Uterus (tissue), 4 donors: ENCODE data around the gene ASCL1. TPM values are rescaled to one million over a fixed set of nuclear protein-coding genes. Genes with fewer than 3 reads are reported as not detected.

Experiments used
- DNase-seq, 2 donors: peaks; one replicate each; pipeline ENCODE4 v3.0.0-alpha.2; 2019 to 2020
- H3K27ac ChIP-seq, 2 donors: fragments of 200-600 bp; sonication (generic); 1 replicate in 1 of 2; 2 replicates in 1 of 2; pipeline ENCODE4 v1.5.1; 2016 to 2018
- H3K27me3 ChIP-seq, 2 donors: fragments of 200-600 bp; sonication (generic); one replicate each; pipeline ENCODE4 v1.5.1; 2018 to 2019; ENCODE audit warnings: control low read depth in 1 of 2
- H3K36me3 ChIP-seq, 2 donors: fragments of 200-600 bp; sonication (generic); one replicate each; pipeline ENCODE4 v1.5.1; 2019; ENCODE audit warnings: control low read depth in 1 of 2
- H3K4me1 ChIP-seq, 2 donors: fragments of 200-600 bp; sonication (generic); one replicate each; pipeline ENCODE4 v1.5.1; 2018 to 2019; ENCODE audit warnings: control low read depth in 1 of 2
- H3K4me3 ChIP-seq, 2 donors: fragments of 200-600 bp; sonication (generic); 1 replicate in 1 of 2; 2 replicates in 1 of 2; pipeline ENCODE4 v1.5.1; 2018 to 2019; ENCODE audit warnings: mild to moderate bottlenecking in 1 of 2
- H3K9me3 ChIP-seq, 2 donors: fragments of 200-600 bp; sonication (generic); one replicate each; pipeline ENCODE4 v1.5.1; 2019; ENCODE audit warnings: control low read depth in 1 of 2
- CTCF ChIP-seq, 4 experiments: fragments of 200-600 bp in 2 of 4; fragments of 450-650 bp in 2 of 4; sonication (generic) in 2 of 4; IDR thresholded peaks; one replicate each; pipeline ENCODE4 v1.5.1; 2016 to 2019; ENCODE audit warnings: antibody characterized with exemption in 4 of 4, mild to moderate bottlenecking in 2 of 4, moderate library complexity in 1 of 4
- POLR2A ChIP-seq, 2 donors: fragments of 450-650 bp; IDR thresholded peaks; one replicate each; pipeline ENCODE4 v1.6.1; 2016; ENCODE audit warnings: antibody characterized with exemption in 2 of 2, mild to moderate bottlenecking in 1 of 2, moderate library complexity in 1 of 2
- intact Hi-C: fragments of 100-400 bp; cut with DNase I; formaldehyde crosslinking; loops from one replicate; pipeline ENCODE4 v1.15.1; 2023; ENCODE audit warnings: low total_unique reads
- total RNA-seq, 4 donors: library from RNA; depleted of rRNA in 3 of 4; stranded (reverse); fragments of >200 nt in 3 of 4; gene quantifications; one replicate each; pipeline versions ENCODE4 v1.1.0 to v1.2.4, GENCODE V29; 2014 to 2023
- donor health status: DM: yes; HTN: yes; CAD: no.

The ASCL1 gene
- total RNA-seq, 4 donors from 2014 or later = 0.48 TPM; not detected in 3

GRCh38 chr12:102912258-102912657, 45.2 kb upstream of the ASCL1 start:
- intact Hi-C loops = no loop called here

GRCh38 chr12:102913453-102914226, 43.8 kb upstream of the ASCL1 start:
- Histone ChIP-seq H3K27me3 (no peaks in the 10 kb centered on the region), H3K4me1 (no peaks in the 10 kb centered on the region), H3K9me3 (no peaks in the 10 kb centered on the region), H3K27ac (no peak overlapping the region), H3K36me3 (no peaks in the 10 kb centered on the region), H3K4me3 (no peak overlapping the region)
- TF ChIP-seq CTCF (IDR thresholded peaks at IDR 0.05) = no peak
- no peak for TF ChIP-seq POLR2A (IDR thresholded peaks at IDR 0.05)
- DNase-seq = no peak
- intact Hi-C loops = no loop called here

More at GRCh38 chr12:102912258-102912657, 45.2 kb upstream of the ASCL1 start:
- DNase-seq = no peak
- Histone ChIP-seq H3K4me1 (no peaks in the 10 kb centered on the region), H3K27ac (no peak overlapping the region), H3K9me3 (no peaks in the 10 kb centered on the region), H3K4me3 (no peak overlapping the region), H3K36me3 (no peaks in the 10 kb centered on the region), H3K27me3 (no peaks in the 10 kb centered on the region)
- no peak for TF ChIP-seq POLR2A (IDR thresholded peaks at IDR 0.05)
- TF ChIP-seq CTCF (IDR thresholded peaks at IDR 0.05) = no peak

- H3K4me1 ChIP-seq = no peaks in the 10 kb centered on the region
- intact Hi-C loops = no loop called here
- TF ChIP-seq CTCF (IDR thresholded peaks at IDR 0.05) (no peak), POLR2A (IDR thresholded peaks at IDR 0.05) (no peak)
- H3K9me3 ChIP-seq = no peaks in the 10 kb centered on the region
- no peak overlapping the region for H3K27ac ChIP-seq
- DNase-seq = no peak
- H3K4me3 ChIP-seq = no peak overlapping the region
- no peaks in the 10 kb centered on the region for H3K36me3 ChIP-seq
- H3K27me3 ChIP-seq = no peaks in the 10 kb centered on the region
Measured at GRCh38 chr12:102916252-102917025, 41.0 kb upstream of the ASCL1 start.

- Histone ChIP-seq H3K4me3 (peak within 1 kb of the TSS in 1 of 2 donors; percentile 11), H3K27me3 (no peaks in the 10 kb centered on the region), H3K9me3 (no peaks in the 10 kb centered on the region), H3K4me1 (no peaks in the 10 kb centered on the region), H3K27ac (no peak within 1 kb of the TSS), H3K36me3 (no peaks in the 10 kb centered on the region)
- intact Hi-C loops = no loop called here
- DNase-seq = no peak
- TF ChIP-seq CTCF (IDR thresholded peaks at IDR 0.05) (no peak), POLR2A (IDR thresholded peaks at IDR 0.05) (no peak)
Measured at GRCh38 chr12:102917026-102917787, 40.3 kb upstream of the ASCL1 start, which contains the start of gene PAH. TSS of gene PAH (minus strand) at chr12:102917244. CDS start at chr12:102917130, 114 bp downstream.
